Thymus (tissue), 11 donors: ENCODE data around the gene TNC. TPM values are rescaled to one million over a fixed set of nuclear protein-coding genes. Genes with fewer than 3 reads are reported as not detected.
A peak's percentile ranks its signal among the peaks of the same experiment; 100 is the strongest.

Source experiments
- DNase-seq, 9 donors: peaks; one replicate each; pipeline ENCODE4 v3.0.0-alpha.2; 2013; ENCODE audit warnings: low spot score in 9 of 9, low read depth in 6 of 9, missing footprints in 1 of 9
- H3K27ac ChIP-seq, 2 donors: one replicate each; pipeline ENCODE4 v1.5.1; 2013; ENCODE audit warnings: control low read depth in 1 of 2, low read depth in 1 of 2, low read length in 1 of 2, mild to moderate bottlenecking in 1 of 2, moderate library complexity in 1 of 2
- H3K27me3 ChIP-seq, 2 donors: one replicate each; pipeline ENCODE4 v1.5.1; 2013; ENCODE audit warnings: low read length in 1 of 2; ENCODE audit not compliant: control insufficient read depth in 2 of 2, insufficient read depth in 1 of 2
- H3K36me3 ChIP-seq, 2 donors: one replicate each; pipeline ENCODE4 v1.5.1; 2013; ENCODE audit warnings: low read length in 1 of 2, mild to moderate bottlenecking in 1 of 2, moderate library complexity in 1 of 2; ENCODE audit not compliant: control insufficient read depth in 2 of 2, insufficient read depth in 2 of 2
- H3K4me1 ChIP-seq, 2 donors: one replicate each; pipeline ENCODE4 v1.5.1; 2013; ENCODE audit warnings: low read length in 2 of 2; ENCODE audit not compliant: control insufficient read depth in 2 of 2, insufficient read depth in 2 of 2
- H3K4me3 ChIP-seq, 2 donors: one replicate each; pipeline ENCODE4 v1.5.1; 2013; ENCODE audit warnings: low read length in 2 of 2, control low read depth in 1 of 2, mild to moderate bottlenecking in 1 of 2
- H3K9me3 ChIP-seq, 2 donors: one replicate each; pipeline ENCODE4 v1.5.1; 2013; ENCODE audit warnings: low read length in 1 of 2, mild to moderate bottlenecking in 1 of 2; ENCODE audit not compliant: control insufficient read depth in 2 of 2, insufficient read depth in 1 of 2
- WGBS: extraction: QIAGEN DNeasy Blood & Tissue Kit; methylation state at CpG from one replicate; pipeline ENCODE4 v1.1.7; 2013; 5-methylcytosine and 5-hydroxymethylcytosine counted together
- polyA plus RNA-seq: library from polyadenylated mRNA; stranded (reverse); fragments of 200-250 nt; gene quantifications from one replicate; pipeline ENCODE4 v1.2.3, GENCODE V29; 2013
- total RNA-seq: library from RNA; stranded (reverse); fragments of 120-200 nt; gene quantifications from one replicate; pipeline ENCODE4 v1.2.4, GENCODE V29; 2013
- donor health status: healthy.

The TNC gene
- total and polyA plus RNA-seq, 2 donors, result 11.0 to 31.5 TPM

DNA sequence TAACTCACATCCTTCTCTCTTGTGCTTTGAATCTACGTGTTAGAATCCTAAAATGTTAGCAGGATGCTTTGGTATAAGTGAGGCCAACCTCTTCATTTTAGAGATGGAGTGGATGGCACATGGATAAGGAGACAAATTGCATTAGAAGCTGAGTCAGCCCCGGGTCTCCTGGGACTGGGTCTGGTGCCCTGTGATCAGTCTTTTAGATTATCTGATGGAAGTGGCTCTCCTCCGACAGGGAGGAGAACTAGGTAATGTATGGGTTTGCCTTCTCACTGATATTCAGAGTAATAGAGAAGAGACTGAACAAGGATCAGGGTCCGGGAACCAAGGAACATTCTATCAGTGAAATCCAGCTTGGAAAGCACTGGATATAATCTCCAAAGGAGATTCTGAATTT is 112.6 kb downstream of the TNC start:
- WGBS, result 96% methylated on average over 4 of the region's 4 CpGs
- H3K36me3 ChIP-seq, result no peaks in the 10 kb centered on the region
- no peaks in the 10 kb centered on the region for H3K9me3 ChIP-seq
- H3K27ac ChIP-seq, result no peak overlapping the region
- no peak for DNase-seq
- no peaks in the 10 kb centered on the region for H3K27me3 ChIP-seq
- H3K4me1 ChIP-seq, result no peaks in the 10 kb centered on the region
- no peak overlapping the region for H3K4me3 ChIP-seq

DNA sequence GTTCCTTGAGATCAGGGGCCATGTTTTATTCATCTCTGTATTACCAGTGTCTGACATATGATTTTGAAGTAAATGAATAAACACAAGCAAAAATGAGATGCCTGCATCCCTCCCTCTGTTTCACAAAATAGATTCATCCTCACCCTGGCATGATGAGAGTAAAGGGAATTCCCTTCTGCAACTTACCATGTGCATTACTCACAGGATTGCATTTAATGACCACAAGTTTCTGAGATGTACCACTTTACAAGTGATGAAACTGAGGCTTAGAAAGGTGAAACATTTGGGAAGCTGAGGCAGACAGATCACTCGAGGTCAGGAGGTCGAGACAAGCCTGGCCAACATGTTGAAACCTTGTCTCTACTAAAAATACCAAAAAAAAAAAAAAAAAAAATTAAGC is 113.4 kb downstream of the TNC start:
- H3K4me1 ChIP-seq, result no peaks in the 10 kb centered on the region
- 94% methylated on average over 2 of the region's 2 CpGs for WGBS

DNA sequence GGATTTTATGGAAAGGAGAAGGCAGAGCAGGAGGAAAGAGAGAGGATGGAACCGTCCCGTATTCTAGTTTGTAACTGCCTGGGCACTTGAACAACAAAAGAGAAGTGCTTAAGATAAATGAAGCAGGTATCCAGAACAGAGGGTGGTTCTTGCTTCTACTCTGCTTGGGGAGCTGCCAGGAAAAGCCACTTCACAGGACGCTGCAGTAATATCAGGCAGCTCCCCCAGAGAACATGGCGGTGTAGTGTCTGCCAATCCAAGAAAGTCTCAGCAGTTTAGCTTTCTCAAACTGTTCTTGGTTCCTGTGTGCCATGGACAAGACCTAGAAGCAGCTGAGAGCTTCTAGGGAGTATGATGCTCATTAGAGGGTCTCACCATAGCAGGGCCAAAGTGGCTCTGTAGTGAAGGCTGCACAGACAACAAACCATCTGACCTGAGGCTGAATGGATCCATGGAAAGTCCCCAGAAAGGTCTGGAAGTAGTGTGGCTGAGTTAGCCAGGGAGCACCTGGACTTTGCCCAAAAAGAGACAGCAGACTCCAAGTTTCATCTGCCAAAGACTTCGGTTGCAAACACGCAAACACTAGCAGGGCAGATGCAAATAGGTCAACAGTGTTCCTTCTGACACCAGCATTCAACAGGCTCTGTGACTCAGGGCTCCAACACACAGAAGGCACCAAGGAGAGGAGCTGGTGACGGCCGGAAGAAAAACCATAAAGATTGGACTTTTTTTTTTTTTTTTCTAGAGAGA is 115.4 kb downstream of the TNC start:
- DNase-seq, result no peak
- Histone ChIP-seq H3K27me3 (no peaks in the 10 kb centered on the region), H3K36me3 (no peaks in the 10 kb centered on the region), H3K9me3 (no peaks in the 10 kb centered on the region), H3K27ac (no peak overlapping the region), H3K4me3 (no peak overlapping the region), H3K4me1 (no peaks in the 10 kb centered on the region)
- WGBS, result 83% methylated on average over 8 of the region's 8 CpGs

More for the DNA sequence above, 113.4 kb downstream of the TNC start:
- no peak for DNase-seq
- Histone ChIP-seq H3K27ac (no peak overlapping the region), H3K36me3 (no peaks in the 10 kb centered on the region), H3K9me3 (no peaks in the 10 kb centered on the region), H3K4me3 (no peak overlapping the region), H3K27me3 (no peaks in the 10 kb centered on the region)

DNA sequence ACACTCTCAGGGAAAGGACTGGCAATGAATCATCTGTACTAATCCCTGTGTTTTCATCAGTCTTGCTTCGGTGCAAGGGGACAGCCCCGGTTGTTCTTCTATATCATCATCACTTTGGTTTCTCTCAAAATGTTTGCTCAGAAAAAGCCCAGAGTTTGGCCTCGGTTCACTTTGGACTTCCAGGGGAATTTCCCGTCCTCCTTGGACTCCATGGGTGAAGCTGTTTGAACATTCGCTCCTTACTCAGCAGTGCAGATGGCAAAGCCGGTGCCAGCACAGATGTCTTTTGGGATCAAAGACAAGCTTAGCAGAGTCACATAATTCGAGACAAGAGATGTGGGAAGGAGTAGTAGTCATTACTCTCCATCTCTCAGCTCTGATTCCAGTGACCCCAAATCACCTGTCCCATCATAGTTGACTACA is 117.7 kb downstream of the TNC start:
- 92% methylated on average over 7 of the region's 7 CpGs for WGBS
- Histone ChIP-seq H3K36me3 (no peaks in the 10 kb centered on the region), H3K4me3 (no peak overlapping the region), H3K9me3 (no peaks in the 10 kb centered on the region), H3K4me1 (no peaks in the 10 kb centered on the region), H3K27ac (no peak overlapping the region), H3K27me3 (no peaks in the 10 kb centered on the region)
- peak in 1 of 9 donors; percentile 19 for DNase-seq

DNA sequence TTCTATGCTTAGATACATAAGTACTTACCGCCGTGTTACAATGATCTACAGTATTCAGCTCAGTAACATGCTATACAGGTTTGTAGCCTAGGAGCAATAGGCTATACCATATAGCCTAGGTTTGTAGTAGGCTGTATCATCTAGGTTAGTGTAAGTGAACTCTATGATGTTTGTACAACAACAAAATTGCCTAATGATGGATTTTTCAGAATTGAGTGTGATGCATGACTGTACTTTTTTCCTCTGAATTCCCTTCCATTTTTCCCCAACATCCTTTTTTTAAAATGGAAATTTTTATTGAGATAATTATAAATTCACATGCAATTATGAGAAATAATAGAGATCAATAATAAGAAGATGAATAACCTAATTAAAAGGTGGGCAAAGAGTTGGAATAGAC is 119.6 kb downstream of the TNC start:
- 82% methylated on average over 2 of the region's 2 CpGs for WGBS
- no peaks in the 10 kb centered on the region for H3K27me3 ChIP-seq
- no peaks in the 10 kb centered on the region for H3K36me3 ChIP-seq
- no peak overlapping the region for H3K27ac ChIP-seq
- no peaks in the 10 kb centered on the region for H3K9me3 ChIP-seq
- H3K4me1 ChIP-seq, result no peaks in the 10 kb centered on the region
- no peak for DNase-seq
- H3K4me3 ChIP-seq, result no peak overlapping the region

DNA sequence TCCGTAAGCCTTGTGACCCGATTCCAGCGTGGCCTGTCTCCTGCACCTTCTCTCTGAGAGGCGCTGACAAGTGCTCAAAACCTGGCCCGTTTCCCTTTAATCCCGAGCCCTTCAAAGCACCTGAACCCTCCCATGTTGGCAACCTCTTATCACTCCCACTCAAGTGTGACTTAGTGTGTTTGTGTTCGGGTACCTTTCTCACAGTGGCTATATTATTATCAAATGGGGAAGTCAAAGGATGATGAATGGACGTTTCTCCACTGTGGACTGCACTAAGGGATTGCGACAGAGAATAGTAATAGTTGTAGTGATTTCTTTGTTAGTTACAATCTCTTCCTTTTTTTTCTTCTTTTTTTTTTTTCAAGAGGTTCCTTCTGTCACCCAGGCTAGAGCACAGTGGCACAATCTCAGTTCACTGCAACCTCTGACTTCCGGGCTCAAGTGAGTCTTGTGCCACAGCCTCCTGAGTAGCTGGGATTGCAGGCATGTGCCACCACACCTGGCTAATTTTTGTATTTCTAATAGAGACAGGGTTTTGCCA is 122.2 kb downstream of the TNC start:
- H3K27me3 ChIP-seq, result no peaks in the 10 kb centered on the region
- no peak overlapping the region for H3K27ac ChIP-seq
- DNase-seq, result no peak
- WGBS, result 84% methylated on average over 10 of the region's 10 CpGs
- H3K36me3 ChIP-seq, result no peaks in the 10 kb centered on the region
- no peak overlapping the region for H3K4me3 ChIP-seq
- no peaks in the 10 kb centered on the region for H3K4me1 ChIP-seq
- no peaks in the 10 kb centered on the region for H3K9me3 ChIP-seq

DNA sequence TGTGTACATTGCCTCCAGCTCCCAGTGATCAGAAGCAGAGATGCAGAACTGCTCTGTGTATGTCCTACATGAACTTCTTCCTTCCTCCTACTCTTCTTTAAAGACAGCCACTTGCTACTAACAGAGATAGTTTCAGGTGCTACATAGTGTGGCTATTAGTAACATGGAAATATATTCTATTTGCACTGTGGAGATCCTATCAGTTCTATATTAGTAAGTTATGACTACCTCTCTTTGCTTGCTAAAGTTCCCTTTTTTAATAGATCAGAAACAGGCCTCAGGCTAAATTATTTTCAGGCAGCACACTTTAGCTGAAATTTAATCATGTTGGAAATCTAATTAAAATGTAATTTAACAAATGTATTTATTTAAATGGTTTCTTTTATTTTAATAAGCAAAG is 123.2 kb downstream of the TNC start:
- no peaks in the 10 kb centered on the region for H3K9me3 ChIP-seq
- no peaks in the 10 kb centered on the region for H3K36me3 ChIP-seq
- peaks cover 4 to 5% of the 10 kb centered on the region in 2 donors for H3K4me1 ChIP-seq
- no peak for DNase-seq
- no peak overlapping the region for H3K4me3 ChIP-seq
- no peaks in the 10 kb centered on the region for H3K27me3 ChIP-seq
- no peak overlapping the region for H3K27ac ChIP-seq

DNA sequence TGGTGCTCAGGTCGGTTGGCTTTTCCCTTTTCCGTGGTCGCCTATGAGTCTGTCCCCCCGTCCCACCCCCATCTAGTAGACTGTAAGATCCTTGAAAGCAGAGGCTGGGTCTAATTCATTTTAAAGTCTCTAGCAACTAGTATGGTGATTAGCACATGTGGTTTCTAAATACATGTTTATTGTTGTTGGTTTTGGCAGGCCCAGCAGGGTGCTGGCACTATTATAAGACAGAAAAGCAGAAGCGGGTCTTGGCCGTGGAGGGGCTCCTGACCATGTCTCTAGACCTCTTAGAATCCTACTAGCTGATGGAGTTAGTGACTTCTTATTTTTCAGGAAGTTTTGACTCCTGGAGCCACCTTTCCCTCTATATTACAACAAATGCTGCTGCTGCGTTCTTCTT is 126.1 kb downstream of the TNC start:
- Histone ChIP-seq H3K36me3 (no peaks in the 10 kb centered on the region), H3K27ac (no peak overlapping the region), H3K9me3 (no peaks in the 10 kb centered on the region), H3K4me1 (peaks cover 10 to 17% of the 10 kb centered on the region in 2 donors), H3K4me3 (no peak overlapping the region), H3K27me3 (no peaks in the 10 kb centered on the region)
- 94% methylated on average over 7 of the region's 7 CpGs for WGBS
- DNase-seq, result no peak

DNA sequence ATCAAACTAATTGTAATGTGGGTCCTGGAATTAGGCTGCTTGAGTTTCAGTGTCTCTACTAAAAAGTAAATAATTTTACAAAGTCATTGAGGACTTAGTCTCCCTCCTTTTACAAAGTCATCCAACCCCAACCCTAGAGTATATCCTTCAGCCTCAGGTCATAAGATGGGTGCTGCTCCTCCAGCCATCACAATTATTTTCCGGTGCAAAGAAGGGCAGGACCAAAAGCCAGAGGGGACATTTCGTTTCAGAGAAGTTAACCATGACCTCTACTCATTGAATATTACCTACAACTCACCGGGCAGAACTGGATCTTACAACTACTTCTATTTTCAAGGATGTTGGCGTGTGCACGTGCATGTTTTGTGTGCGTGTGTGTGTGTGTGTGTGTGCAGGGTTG is 127.1 kb downstream of the TNC start:
- Histone ChIP-seq H3K9me3 (no peaks in the 10 kb centered on the region), H3K4me3 (no peak overlapping the region), H3K4me1 (peaks cover 10 to 17% of the 10 kb centered on the region in 2 donors), H3K27ac (no peak overlapping the region), H3K27me3 (no peaks in the 10 kb centered on the region), H3K36me3 (no peaks in the 10 kb centered on the region)
- 91% methylated on average over 6 of the region's 6 CpGs for WGBS
- no peak for DNase-seq
